ENCODE measurements around the gene SNCA.

Gene SNCA

GRCh38 chr4:89836897-89837384 is at the start of gene SNCA:
TSS of gene SNCA (minus strand) at chr4:89837161. CDS start at chr4:89835667, 1,494 bp downstream.
- Histone ChIP-seq H3K4me3 (ENCODE audit: low read length) (no peak within 1 kb of the TSS), H3K4me2 (ENCODE audit: low read length) (no peak within 1 kb of the TSS)

GRCh38 chr4:89879215-89879614 is 42.3 kb upstream of the SNCA start:
- H3K27ac ChIP-seq (ENCODE audit: low read depth, low read length), result no peak overlapping the region
- no peaks in the 10 kb centered on the region for H3K4me1 ChIP-seq (ENCODE audit: control insufficient read depth, low read length)
- H4K20me1 ChIP-seq (ENCODE audit: control insufficient read depth, insufficient read depth, low read depth, low read length), result no peaks in the 10 kb centered on the region
- H3K4me3 ChIP-seq (ENCODE audit: low read length), result no peak overlapping the region
- no peaks in the 10 kb centered on the region for H3K79me2 ChIP-seq (ENCODE audit: control insufficient read depth, low read length)
- no peaks in the 10 kb centered on the region for H3K9me2 ChIP-seq (replicated peaks; ENCODE audit: control insufficient read depth, low read length)
- peaks cover 6% of the 10 kb centered on the region; the same call in 1 of the 2 replicates for H3K27me3 ChIP-seq (ENCODE audit: control insufficient read depth, low read length)
- no peaks in the 10 kb centered on the region for H3K9me3 ChIP-seq (ENCODE audit: control insufficient read depth, insufficient read depth, low read length)
- H3F3A ChIP-seq (ENCODE audit: control insufficient read depth, insufficient read depth), result no peaks in the 10 kb centered on the region
- no peaks in the 10 kb centered on the region for H3K36me3 ChIP-seq (ENCODE audit: control insufficient read depth, low read length)
- H3K4me2 ChIP-seq (ENCODE audit: low read length), result no peak overlapping the region
- TF ChIP-seq CTCF (IDR thresholded peaks at IDR 0.05; ENCODE audit: low read depth, low read length, poor library complexity, severe bottlenecking) (no peak), EZH2phosphoT487 (IDR thresholded peaks at IDR 0.05; ENCODE audit: borderline replicate concordance, low read length) (no peak)

More at GRCh38 chr4:89836897-89837384, at the start of gene SNCA:
- Histone ChIP-seq H3F3A (ENCODE audit: control insufficient read depth, insufficient read depth) (no peaks in the 10 kb centered on the region), H3K4me1 (ENCODE audit: control insufficient read depth, low read length) (no peaks in the 10 kb centered on the region), H4K20me1 (ENCODE audit: control insufficient read depth, insufficient read depth, low read depth, low read length) (no peaks in the 10 kb centered on the region), H3K27ac (ENCODE audit: low read depth, low read length) (no peak within 1 kb of the TSS), H3K36me3 (ENCODE audit: control insufficient read depth, low read length) (no peaks in the 10 kb centered on the region), H3K79me2 (ENCODE audit: control insufficient read depth, low read length) (no peaks in the 10 kb centered on the region), H3K9me2 (replicated peaks; ENCODE audit: control insufficient read depth, low read length) (no peaks in the 10 kb centered on the region), H3K9me3 (ENCODE audit: control insufficient read depth, insufficient read depth, low read length) (no peaks in the 10 kb centered on the region), H3K27me3 (ENCODE audit: control insufficient read depth, low read length) (0 out of 2 replicates have a peak, but pooled peaks cover 3% of the 10 kb centered on the region)
- TF ChIP-seq EZH2phosphoT487 (IDR thresholded peaks at IDR 0.05; ENCODE audit: borderline replicate concordance, low read length), result no peak
- TF ChIP-seq CTCF (IDR thresholded peaks at IDR 0.05; ENCODE audit: low read depth, low read length, poor library complexity, severe bottlenecking), result no peak

GRCh38 chr4:89878611-89879010 is 41.6 kb upstream of the SNCA start:
- no peak overlapping the region for H3K27ac ChIP-seq (ENCODE audit: low read depth, low read length)
- H3K27me3 ChIP-seq (ENCODE audit: control insufficient read depth, low read length), result peaks cover 6% of the 10 kb centered on the region; the same call in 1 of the 2 replicates
- TF ChIP-seq EZH2phosphoT487 (IDR thresholded peaks at IDR 0.05; ENCODE audit: borderline replicate concordance, low read length) (no peak), CTCF (IDR thresholded peaks at IDR 0.05; ENCODE audit: low read depth, low read length, poor library complexity, severe bottlenecking) (no peak)
- no peak overlapping the region for H3K4me2 ChIP-seq (ENCODE audit: low read length)
- no peaks in the 10 kb centered on the region for H3K9me2 ChIP-seq (replicated peaks; ENCODE audit: control insufficient read depth, low read length)
- H3F3A ChIP-seq (ENCODE audit: control insufficient read depth, insufficient read depth), result no peaks in the 10 kb centered on the region
- no peak overlapping the region for H3K4me3 ChIP-seq (ENCODE audit: low read length)
- H3K9me3 ChIP-seq (ENCODE audit: control insufficient read depth, insufficient read depth, low read length), result no peaks in the 10 kb centered on the region
- no peaks in the 10 kb centered on the region for H3K4me1 ChIP-seq (ENCODE audit: control insufficient read depth, low read length)
- no peaks in the 10 kb centered on the region for H3K79me2 ChIP-seq (ENCODE audit: control insufficient read depth, low read length)
- no peaks in the 10 kb centered on the region for H3K36me3 ChIP-seq (ENCODE audit: control insufficient read depth, low read length)
- no peaks in the 10 kb centered on the region for H4K20me1 ChIP-seq (ENCODE audit: control insufficient read depth, insufficient read depth, low read depth, low read length)
